Thoracic aorta (tissue), 2 donors: ENCODE results near the gene FAM107B. TPM values are rescaled to one million over a fixed set of nuclear protein-coding genes. Genes with fewer than 3 reads are reported as not detected.

ENCODE experiments used
- ATAC-seq: fragments of 150-250 bp; one replicate; pipeline ENCODE4 v1.8.0; 2017; ENCODE audit warnings: low read depth; ENCODE audit not compliant: insufficient number of reproducible peaks, low FRiP score
- DNase-seq: peaks from one replicate; pipeline ENCODE4 v3.0.0-alpha.2; 2020; ENCODE audit warnings: low spot score
- H3K27ac ChIP-seq, 2 donors: fragments of 200-600 bp; sonication (generic); 1 replicate in 1 of 2; 2 replicates in 1 of 2; pipeline ENCODE4 v1.5.1; 2016; ENCODE audit warnings: mild to moderate bottlenecking in 2 of 2, moderate library complexity in 2 of 2
- H3K27me3 ChIP-seq: fragments of 200-600 bp; sonication (generic); replicated peaks from 2 replicates; pipeline ENCODE4 v1.6.0; 2016; ENCODE audit warnings: mild to moderate bottlenecking; ENCODE audit not compliant: insufficient read depth
- H3K36me3 ChIP-seq: fragments of 200-600 bp; sonication (generic); one replicate; pipeline ENCODE4 v1.5.1; 2016
- H3K4me1 ChIP-seq, 2 donors: fragments of 200-600 bp; sonication (generic); 1 replicate in 1 of 2; 2 replicates in 1 of 2; pipeline versions ENCODE4 v1.5.1 to v1.6.0; 2016; ENCODE audit warnings: low read depth in 2 of 2, mild to moderate bottlenecking in 1 of 2; ENCODE audit not compliant: control insufficient read depth in 1 of 2
- H3K4me3 ChIP-seq: fragments of 200-600 bp; sonication (generic); 2 replicates; pipeline ENCODE4 v1.5.1; 2016; ENCODE audit warnings: mild to moderate bottlenecking
- H3K9me3 ChIP-seq: fragments of 200-600 bp; sonication (generic); 2 replicates; pipeline ENCODE4 v1.5.1; 2016
- CTCF ChIP-seq: fragments of 200-600 bp; sonication (generic); IDR thresholded peaks from one replicate; pipeline ENCODE4 v1.5.1; 2019; ENCODE audit warnings: antibody characterized with exemption
- total RNA-seq, 2 donors: library from RNA; depleted of rRNA; stranded (reverse); fragments of >200 nt; gene quantifications; one replicate each; pipeline versions ENCODE4 v1.1.0 to v1.2.3, GENCODE V29; 2016

The FAM107B gene
- total RNA-seq, 2 donors from 2014 or later, result 33.6 to 50.6 TPM

DNA sequence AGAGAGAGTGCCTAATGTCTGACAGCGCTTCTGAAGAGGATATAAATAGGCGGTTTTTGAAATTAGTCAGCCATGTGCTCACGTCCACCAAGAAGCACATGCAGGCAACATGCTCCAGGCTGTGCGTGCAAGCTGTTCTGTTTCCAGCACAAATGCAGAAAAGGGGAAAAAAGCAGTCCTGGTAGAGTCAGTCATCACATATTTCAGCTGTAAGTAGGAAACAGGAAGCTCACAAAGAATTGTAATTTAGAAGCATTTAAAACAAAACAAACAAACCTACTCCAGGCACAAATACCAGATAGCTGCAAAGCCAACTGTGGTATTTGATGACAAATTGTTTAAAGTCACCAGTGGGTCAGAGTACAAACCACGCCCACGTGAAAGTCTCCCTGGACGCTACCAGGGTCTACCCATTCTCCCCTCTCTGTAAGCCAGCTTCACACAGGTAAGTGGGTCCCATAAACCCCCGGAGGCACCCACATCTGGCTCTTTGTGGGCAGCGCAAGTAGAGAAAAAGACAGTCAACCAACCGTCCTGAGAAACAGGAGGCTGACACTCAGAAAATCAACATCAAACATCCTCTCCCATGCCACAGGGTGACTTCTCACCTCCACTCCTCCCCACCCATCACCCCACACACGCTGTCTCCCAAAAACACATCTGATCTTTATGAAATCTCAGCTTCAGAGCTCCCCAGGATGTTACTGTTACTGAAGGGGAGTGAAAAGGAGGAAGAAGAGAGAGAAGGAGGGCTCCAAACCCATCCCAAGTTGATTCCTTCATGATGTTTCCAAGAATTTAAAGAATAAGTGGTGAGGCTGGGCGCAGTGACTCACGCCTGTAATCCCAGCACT, 186.4 kb downstream of the FAM107B start:
- H3K4me1 ChIP-seq, result peaks cover 15 to 17% of the 10 kb centered on the region in 2 donors
- H3K36me3 ChIP-seq, result no peaks in the 10 kb centered on the region

GRCh38 chr10:14587540-14588083, 187.1 kb downstream of the FAM107B start:
- H3K4me3 ChIP-seq, result peak overlapping the region; percentile 51
- peak; percentile 4 for ATAC-seq
- no peaks in the 10 kb centered on the region for H3K36me3 ChIP-seq
- DNase-seq, result no peak
- no peaks in the 10 kb centered on the region for H3K9me3 ChIP-seq
- H3K27ac ChIP-seq, result peak overlapping the region; percentile 54 to 79
- TF ChIP-seq CTCF, result no peak
- peaks cover 15 to 17% of the 10 kb centered on the region in 2 donors for H3K4me1 ChIP-seq
- no peaks in the 10 kb centered on the region for H3K27me3 ChIP-seq

More for the DNA sequence above, 186.4 kb downstream of the FAM107B start:
- H3K9me3 ChIP-seq, result no peaks in the 10 kb centered on the region
- TF ChIP-seq CTCF, result no peak
- peak overlapping the region; percentile 51 for H3K4me3 ChIP-seq
- DNase-seq, result no peak
- peak overlapping the region; percentile 54 to 79 for H3K27ac ChIP-seq
- ATAC-seq, result peak; percentile 64
- no peaks in the 10 kb centered on the region for H3K27me3 ChIP-seq

GRCh38 chr10:14586901-14587300, 187.8 kb downstream of the FAM107B start:
- H3K4me3 ChIP-seq, result no peak overlapping the region
- DNase-seq, result no peak
- H3K9me3 ChIP-seq, result no peaks in the 10 kb centered on the region
- ATAC-seq, result no peak
- no peaks in the 10 kb centered on the region for H3K27me3 ChIP-seq
- H3K27ac ChIP-seq, result no peak overlapping the region
- H3K36me3 ChIP-seq, result no peaks in the 10 kb centered on the region
- peaks cover 15 to 17% of the 10 kb centered on the region in 2 donors for H3K4me1 ChIP-seq
- TF ChIP-seq CTCF, result no peak

DNA sequence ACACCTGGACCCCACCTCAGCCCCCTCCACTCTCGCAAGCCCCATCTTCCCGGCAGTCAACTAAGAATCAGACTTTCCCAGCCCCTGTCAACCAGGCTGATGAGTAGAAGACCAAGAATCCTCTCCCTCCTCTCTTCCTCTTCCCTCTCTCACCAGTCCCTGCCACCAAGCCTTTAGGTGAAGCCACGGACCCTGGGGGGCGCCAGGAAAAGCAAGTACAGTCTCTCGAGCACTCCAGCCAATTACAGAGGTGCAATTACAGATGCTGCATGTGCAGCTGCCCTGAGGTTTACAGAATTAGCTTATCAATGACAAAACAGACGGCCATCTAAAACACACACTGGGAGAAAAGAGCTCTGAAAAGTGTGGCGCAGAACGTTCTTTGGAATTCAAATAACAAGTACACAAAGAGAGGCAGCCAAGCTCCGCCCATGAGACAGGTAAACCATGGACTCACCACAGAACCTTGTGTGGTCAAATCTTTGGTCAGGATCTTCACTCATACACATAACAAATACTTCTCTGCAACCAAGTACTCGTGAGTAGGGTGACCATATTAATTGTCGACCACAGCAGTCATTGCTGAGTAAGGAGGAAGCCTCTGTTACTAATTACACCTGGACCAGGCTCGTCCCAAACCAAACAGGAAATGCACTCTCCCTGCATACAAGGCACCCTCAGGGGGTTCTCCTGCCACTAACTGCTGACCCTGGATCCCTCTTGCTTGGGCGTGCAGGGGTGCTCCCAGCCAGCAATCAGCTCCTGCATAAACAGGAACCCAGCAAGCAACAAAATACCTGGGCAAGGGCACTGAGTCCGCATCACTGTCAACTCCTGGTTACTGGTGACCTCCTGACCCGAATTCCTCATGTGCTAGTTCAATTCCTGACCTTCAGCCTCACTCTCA, 189.2 kb downstream of the FAM107B start:
- Histone ChIP-seq H3K4me1 (peaks cover 15 to 17% of the 10 kb centered on the region in 2 donors), H3K27me3 (no peaks in the 10 kb centered on the region), H3K4me3 (no peak overlapping the region), H3K9me3 (no peaks in the 10 kb centered on the region), H3K36me3 (no peaks in the 10 kb centered on the region), H3K27ac (no peak overlapping the region)
- ATAC-seq (no peak), DNase-seq (no peak)
- no peak for TF ChIP-seq CTCF

DNA sequence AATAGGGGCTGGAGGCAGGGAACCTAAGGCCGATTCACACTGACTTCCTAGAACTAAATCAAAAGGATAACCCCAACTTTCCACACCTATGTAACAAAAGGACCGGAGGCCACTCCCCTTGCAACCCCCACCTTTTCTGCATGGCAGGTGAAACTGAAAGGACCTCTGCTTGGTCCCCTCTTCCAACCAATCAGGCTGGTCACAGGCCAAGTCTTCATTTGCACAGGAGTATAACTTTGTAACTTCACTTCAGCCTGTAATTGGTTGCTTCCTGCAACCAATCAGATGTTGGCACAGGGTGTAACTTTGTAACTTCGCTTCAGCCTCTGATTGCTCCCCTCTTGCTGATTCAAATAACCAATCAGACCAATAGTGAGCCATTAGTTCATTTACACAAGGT, 190.0 kb downstream of the FAM107B start:
- Histone ChIP-seq H3K4me1 (peaks cover 19% of the 10 kb centered on the region in 2 donors), H3K4me3 (no peak overlapping the region), H3K36me3 (no peaks in the 10 kb centered on the region), H3K27me3 (no peaks in the 10 kb centered on the region), H3K9me3 (no peaks in the 10 kb centered on the region), H3K27ac (no peak overlapping the region)
- no peak for ATAC-seq
- no peak for TF ChIP-seq CTCF
- DNase-seq, result no peak
